WERI-Rb-1 (cell line): Measurements from ENCODE around the gene RAB43.

Source experiments
- DNase-seq: peaks from one replicate; pipeline ENCODE4 v3.0.0-alpha.2; 2020
- H3K27ac ChIP-seq: fragments of 250-450 bp; sonication (Bioruptor Pico); 2 replicates; pipeline ENCODE4 v1.5.1; 2020; ENCODE audit warnings: mild to moderate bottlenecking, moderate library complexity
- H3K27me3 ChIP-seq: fragments of 250-450 bp; sonication (Bioruptor Pico); 2 replicates; pipeline ENCODE4 v1.5.1; 2021; ENCODE audit warnings: mild to moderate bottlenecking, low read depth, moderate library complexity; ENCODE audit not compliant: insufficient read depth, severe bottlenecking
- H3K36me3 ChIP-seq: fragments of 250-450 bp; sonication (Bioruptor Pico); 2 replicates; pipeline ENCODE4 v1.5.1; 2020; ENCODE audit warnings: mild to moderate bottlenecking, moderate library complexity
- H3K4me3 ChIP-seq: 2 replicates; pipeline ENCODE4 v1.5.1; 2011; ENCODE audit warnings: low read depth, mild to moderate bottlenecking, control low read depth, low read length
- H3K9me3 ChIP-seq: fragments of 250-450 bp; sonication (Bioruptor Pico); 2 replicates; pipeline ENCODE4 v1.5.1; 2021; ENCODE audit warnings: mild to moderate bottlenecking, moderate library complexity; ENCODE audit not compliant: severe bottlenecking
- TF ChIP-seq, protein P1 (sequence below): IDR thresholded peaks from 2 replicates; pipeline ENCODE4 v1.5.1; 2011; ENCODE audit warnings: low read depth, mild to moderate bottlenecking, control low read depth, inconsistent platforms, low read length

The RAB43 gene

GRCh38 chr3:129046732-129047552 lies 74.7 kb downstream of the RAB43 start:
- Histone ChIP-seq H3K27me3 (no peaks in the 10 kb centered on the region), H3K27ac (no peak overlapping the region), H3K9me3 (peaks cover 12% of the 10 kb centered on the region), H3K4me3 (no peak overlapping the region), H3K36me3 (no peaks in the 10 kb centered on the region)
- TF ChIP-seq, protein P1, sequence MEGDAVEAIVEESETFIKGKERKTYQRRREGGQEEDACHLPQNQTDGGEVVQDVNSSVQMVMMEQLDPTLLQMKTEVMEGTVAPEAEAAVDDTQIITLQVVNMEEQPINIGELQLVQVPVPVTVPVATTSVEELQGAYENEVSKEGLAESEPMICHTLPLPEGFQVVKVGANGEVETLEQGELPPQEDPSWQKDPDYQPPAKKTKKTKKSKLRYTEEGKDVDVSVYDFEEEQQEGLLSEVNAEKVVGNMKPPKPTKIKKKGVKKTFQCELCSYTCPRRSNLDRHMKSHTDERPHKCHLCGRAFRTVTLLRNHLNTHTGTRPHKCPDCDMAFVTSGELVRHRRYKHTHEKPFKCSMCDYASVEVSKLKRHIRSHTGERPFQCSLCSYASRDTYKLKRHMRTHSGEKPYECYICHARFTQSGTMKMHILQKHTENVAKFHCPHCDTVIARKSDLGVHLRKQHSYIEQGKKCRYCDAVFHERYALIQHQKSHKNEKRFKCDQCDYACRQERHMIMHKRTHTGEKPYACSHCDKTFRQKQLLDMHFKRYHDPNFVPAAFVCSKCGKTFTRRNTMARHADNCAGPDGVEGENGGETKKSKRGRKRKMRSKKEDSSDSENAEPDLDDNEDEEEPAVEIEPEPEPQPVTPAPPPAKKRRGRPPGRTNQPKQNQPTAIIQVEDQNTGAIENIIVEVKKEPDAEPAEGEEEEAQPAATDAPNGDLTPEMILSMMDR = no peak
- no peak for DNase-seq

GRCh38 chr3:129046037-129046731 lies 75.4 kb downstream of the RAB43 start:
- Histone ChIP-seq H3K9me3 (peaks cover 12% of the 10 kb centered on the region), H3K27ac (no peak overlapping the region), H3K4me3 (no peak overlapping the region), H3K36me3 (no peaks in the 10 kb centered on the region), H3K27me3 (no peaks in the 10 kb centered on the region)
- TF ChIP-seq, protein P1 = no peak
- no peak for DNase-seq

GRCh38 chr3:129045675-129046036 lies 75.9 kb downstream of the RAB43 start:
- H3K4me3 ChIP-seq = no peak overlapping the region
- no peaks in the 10 kb centered on the region for H3K36me3 ChIP-seq
- H3K27ac ChIP-seq = no peak overlapping the region
- H3K9me3 ChIP-seq = peaks cover 12% of the 10 kb centered on the region
- DNase-seq = no peak
- TF ChIP-seq, protein P1 = no peak
- H3K27me3 ChIP-seq = no peaks in the 10 kb centered on the region

- peaks cover 5% of the 10 kb centered on the region for H3K9me3 ChIP-seq
- H3K27me3 ChIP-seq = no peaks in the 10 kb centered on the region
- no peak for DNase-seq
- no peaks in the 10 kb centered on the region for H3K36me3 ChIP-seq
- TF ChIP-seq, protein P1 = no peak
- no peak overlapping the region for H3K4me3 ChIP-seq
- no peak overlapping the region for H3K27ac ChIP-seq
Observed at GRCh38 chr3:129040579-129041300, 80.9 kb downstream of the RAB43 start.

DNA sequence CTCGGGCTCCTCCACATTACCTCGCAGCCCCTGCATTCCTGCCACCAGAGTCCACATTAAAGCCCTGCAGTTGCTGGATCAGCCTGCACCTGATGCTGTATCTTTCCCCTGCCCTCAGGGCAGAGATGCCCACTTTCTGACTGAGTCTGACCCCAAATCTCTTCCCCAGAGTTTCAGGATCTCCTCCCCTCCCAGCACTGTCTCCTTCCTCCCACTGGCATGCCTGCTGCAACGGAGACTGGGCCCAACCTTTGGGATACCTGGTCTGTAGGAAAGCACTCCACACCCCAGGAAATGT lies 81.6 kb downstream of the RAB43 start:
- Histone ChIP-seq H3K27me3 (no peaks in the 10 kb centered on the region), H3K27ac (no peak overlapping the region), H3K4me3 (no peak overlapping the region), H3K36me3 (no peaks in the 10 kb centered on the region), H3K9me3 (peaks cover 2% of the 10 kb centered on the region)
- TF ChIP-seq, protein P1 = no peak
- no peak for DNase-seq
